Fibroblast of peridontal ligament (primary cell): ENCODE measurements around the gene NRXN3.

Experiments
- DNase-seq: peaks from one replicate; pipeline ENCODE4 v3.0.0-alpha.2; 2010; ENCODE audit errors: extremely low read depth

NRXN3 gene

GRCh38 chr14:79802093-79802492 lies 1631.9 kb downstream of the NRXN3 start:
- no peak for DNase-seq

GRCh38 chr14:79805636-79806035 lies 1635.5 kb downstream of the NRXN3 start:
- DNase-seq, result no peak

DNA sequence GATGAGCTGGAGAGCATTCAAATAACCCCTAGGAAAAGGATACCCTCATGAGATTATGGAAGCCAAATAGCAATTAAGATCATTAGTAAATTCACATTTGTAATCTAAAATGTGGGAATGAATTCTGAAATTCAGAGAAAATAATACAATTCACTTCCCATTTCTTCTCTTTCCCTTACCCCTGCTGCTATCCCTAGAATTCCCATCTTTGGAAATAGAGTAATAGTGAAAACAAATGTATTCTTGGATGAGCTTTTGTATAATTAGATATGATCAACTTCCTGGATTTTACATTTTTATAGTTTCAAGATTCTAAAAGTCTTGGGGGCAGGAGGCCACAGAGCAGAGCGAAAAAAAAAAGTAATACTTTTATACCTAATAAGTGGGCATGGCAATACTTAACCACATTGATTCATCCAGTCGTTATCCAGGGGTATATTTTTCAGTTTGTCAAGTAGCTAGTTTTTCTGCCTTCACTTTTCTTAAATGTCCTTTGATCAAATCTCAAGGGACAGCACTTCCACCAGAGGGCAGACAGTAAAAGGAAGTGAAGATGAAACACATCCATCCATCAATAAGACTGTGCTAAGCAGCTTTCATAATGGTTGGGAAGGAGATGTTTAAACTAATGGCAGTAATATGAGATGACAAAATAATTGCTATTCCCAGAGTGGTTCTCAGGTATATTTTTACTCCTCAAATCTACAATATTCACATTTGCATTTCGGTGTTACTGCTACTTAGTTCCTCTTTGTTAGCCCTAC lies 1639.9 kb downstream of the NRXN3 start:
- DNase-seq, result no peak

- no peak for DNase-seq
Observed at GRCh38 chr14:79820866-79821535, 1650.8 kb downstream of the NRXN3 start.

DNA sequence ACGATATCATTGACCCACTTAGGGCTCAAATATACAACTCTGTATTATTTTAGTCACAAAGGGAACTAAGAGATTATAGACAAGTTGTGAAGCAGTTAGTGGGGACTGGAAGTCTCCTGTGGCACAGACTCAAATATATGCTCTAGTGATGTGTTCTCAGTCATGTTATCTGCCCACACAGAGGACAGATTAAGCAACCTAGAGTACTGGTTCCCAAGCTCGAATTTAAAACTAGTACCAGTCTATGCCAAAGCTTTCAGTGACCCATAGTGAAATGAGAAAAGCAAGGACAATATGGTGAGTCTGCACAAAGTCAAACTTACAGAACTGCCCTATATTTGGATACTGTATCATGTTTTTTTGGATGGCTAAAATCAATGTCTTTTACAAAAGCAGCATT lies 1651.9 kb downstream of the NRXN3 start:
- no peak for DNase-seq

GRCh38 chr14:79825046-79825521 lies 1654.9 kb downstream of the NRXN3 start:
- DNase-seq, result no peak

- no peak for DNase-seq
Observed at GRCh38 chr14:79826362-79826761, 1656.2 kb downstream of the NRXN3 start.

DNA sequence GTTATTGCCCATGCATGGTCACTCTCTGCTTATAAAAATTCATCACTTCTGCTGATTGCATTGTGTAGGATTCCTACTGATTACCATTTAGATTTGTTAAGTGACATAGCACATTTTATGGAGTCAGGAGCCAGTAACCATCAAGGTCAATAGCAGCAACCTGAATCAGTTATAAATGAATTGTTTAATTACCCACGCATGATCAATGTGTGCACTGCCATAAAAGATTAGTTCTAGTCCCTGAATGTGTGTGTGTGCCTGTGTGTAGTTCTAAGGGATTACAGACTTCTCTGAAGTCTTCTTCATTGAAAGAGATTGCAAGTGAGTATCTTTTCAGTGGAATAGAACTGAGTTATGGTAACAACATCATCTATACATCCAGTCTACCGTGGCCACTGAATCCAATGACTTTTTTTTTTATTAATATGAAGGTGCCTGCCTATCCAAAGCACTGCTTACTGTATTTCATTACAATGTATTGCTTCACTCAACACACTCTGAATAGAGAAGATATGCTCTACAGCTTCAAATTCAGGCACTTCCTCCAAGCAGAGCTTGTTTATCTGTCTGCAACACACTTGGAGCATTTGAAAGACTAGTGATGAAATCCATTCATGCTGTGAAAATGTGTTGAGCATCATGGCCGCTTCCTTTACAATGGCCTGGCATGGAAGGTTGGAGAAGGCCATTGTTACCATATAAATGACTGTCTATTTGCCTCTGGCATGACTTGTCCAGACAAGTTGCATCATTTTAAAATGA lies 1659.4 kb downstream of the NRXN3 start:
- no peak for DNase-seq

- no peak for DNase-seq
Observed at GRCh38 chr14:79831195-79831892, 1661.2 kb downstream of the NRXN3 start.

DNA sequence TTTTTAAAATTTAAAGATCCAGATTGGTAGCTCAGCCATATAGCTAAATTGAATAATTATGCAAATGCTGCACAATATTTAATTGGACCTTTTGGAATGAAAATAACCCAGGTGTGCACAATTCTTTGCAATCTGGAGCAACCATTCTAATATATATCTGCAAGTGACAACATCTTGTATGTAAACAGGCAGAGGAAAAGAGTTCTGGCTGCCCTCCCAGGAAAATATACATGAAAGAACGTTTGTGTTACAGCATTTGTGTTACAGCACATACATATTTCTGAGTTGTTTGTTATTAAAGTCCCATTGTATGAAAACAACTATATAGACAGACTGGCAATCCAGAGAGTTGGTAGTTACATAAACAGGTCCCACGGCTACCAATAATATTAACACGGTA lies 1663.6 kb downstream of the NRXN3 start:
- DNase-seq, result no peak

DNA sequence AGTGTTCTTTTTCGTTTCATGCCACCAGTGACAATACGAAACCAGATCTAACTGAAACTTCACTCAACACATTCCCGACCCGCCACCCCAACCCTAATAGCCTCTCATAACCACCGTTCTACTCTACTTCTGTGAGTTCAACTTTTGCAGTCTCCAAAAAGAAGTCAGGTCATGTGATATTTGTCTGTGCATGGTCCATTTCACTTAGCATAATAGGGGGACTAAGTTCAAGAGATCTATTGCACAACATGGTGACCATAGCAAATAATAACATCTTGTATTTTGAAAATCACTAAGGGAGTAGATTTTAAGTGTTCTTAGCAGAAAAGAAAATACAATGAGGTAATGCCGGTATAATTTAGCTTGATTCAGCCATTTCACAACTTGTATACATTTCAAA lies 1664.7 kb downstream of the NRXN3 start:
- DNase-seq, result no peak

- DNase-seq, result no peak
Observed at GRCh38 chr14:79836577-79836976, 1666.4 kb downstream of the NRXN3 start.

- DNase-seq, result no peak
Observed at GRCh38 chr14:79837699-79838098, 1667.5 kb downstream of the NRXN3 start.

- DNase-seq, result no peak
Observed at GRCh38 chr14:79840103-79840502, 1669.9 kb downstream of the NRXN3 start.

- no peak for DNase-seq
Observed at GRCh38 chr14:79840831-79841230, 1670.7 kb downstream of the NRXN3 start.

- DNase-seq, result no peak
Observed at GRCh38 chr14:79841433-79841832, 1671.3 kb downstream of the NRXN3 start.

DNA sequence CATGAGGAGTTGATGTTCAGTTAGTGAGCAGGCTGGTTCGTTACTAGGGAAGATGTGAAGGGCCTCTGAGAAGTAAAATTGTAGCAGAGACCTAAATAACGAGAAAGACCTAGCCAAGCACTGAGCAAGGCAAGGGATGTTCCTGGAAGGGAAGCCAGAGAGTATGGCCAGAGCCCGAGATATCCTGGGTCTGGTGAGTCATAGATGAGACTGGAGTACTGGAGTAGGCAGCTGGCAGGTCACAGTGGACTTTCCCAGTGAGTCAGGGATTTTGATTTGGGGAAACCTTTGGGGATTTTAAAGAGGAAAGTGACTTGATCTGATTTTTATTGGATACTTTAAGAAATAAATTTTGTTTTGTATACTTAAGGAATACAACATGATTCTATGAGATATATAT lies 1672.1 kb downstream of the NRXN3 start:
- DNase-seq, result peak; percentile 18

DNA sequence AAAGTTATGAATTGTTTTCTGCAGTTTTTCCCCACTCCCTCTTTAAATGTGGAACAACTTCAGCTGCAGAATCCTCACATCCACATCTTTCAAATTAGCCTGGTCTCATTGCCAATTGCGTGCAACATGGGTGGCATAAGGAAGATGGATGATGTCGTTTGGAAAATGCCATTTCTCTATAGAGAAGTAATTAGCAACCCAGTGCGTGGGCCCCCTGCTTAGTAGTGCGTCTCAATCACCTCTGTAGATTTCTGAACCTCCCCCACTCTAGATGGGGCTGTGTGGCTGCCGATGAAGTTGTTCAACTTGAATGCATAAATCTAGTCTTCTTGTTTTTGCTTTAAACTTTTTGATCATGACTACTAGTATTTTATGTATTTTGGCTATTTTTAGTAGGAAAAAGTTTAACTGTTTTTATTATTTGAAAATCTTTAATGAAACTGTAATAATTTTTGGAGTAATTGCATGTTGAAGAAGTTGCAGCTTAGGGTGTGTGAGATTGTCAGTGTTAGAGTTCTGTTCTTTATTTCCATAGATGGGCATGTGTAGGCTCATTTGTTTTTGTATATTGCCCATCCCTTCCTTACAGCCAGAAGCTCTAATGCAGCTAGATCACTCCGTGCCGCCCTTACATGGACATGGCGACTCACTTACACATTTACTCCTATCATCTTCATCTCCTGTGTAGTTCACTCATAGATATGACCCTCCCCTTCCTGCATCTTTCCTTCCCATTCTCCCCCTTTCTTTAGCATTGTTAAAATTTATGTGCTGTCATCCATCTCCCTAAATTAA lies 1683.0 kb downstream of the NRXN3 start:
- no peak for DNase-seq

GRCh38 chr14:79855789-79856188 lies 1685.6 kb downstream of the NRXN3 start:
- DNase-seq, result no peak

GRCh38 chr14:79856381-79856780 lies 1686.2 kb downstream of the NRXN3 start:
- no peak for DNase-seq

- no peak for DNase-seq
Observed at GRCh38 chr14:79861111-79861510, 1690.9 kb downstream of the NRXN3 start.
